Esophagus squamous epithelium (tissue), 5 donors: ENCODE data around the gene TOP2B. TPM values are rescaled to one million over a fixed set of nuclear protein-coding genes. Genes with fewer than 3 reads are reported as not detected.

Experiments
- DNase-seq: peaks from one replicate; lab custom pipeline; 2025; lab: John Stamatoyannopoulos, UW
- H3K27ac ChIP-seq, 4 donors: fragments of 200-600 bp; sonication (generic); one replicate each; pipeline ENCODE4 v1.5.1; 2016 to 2019; ENCODE audit warnings: mild to moderate bottlenecking in 1 of 4
- H3K27me3 ChIP-seq, 4 donors: fragments of 200-600 bp; sonication (generic); 1 replicate in 3 of 4; 2 replicates in 1 of 4; pipeline versions ENCODE4 v1.5.1 to v1.6.0; 2017 to 2021; ENCODE audit warnings: antibody characterized with exemption in 1 of 4
- H3K36me3 ChIP-seq, 3 donors: fragments of 200-600 bp; sonication (generic); one replicate each; pipeline ENCODE4 v1.5.1; 2016 to 2019
- H3K4me1 ChIP-seq, 3 donors: fragments of 200-600 bp; sonication (generic); one replicate each; pipeline ENCODE4 v1.5.1; 2017 to 2019
- H3K4me3 ChIP-seq, 4 donors: fragments of 200-600 bp; sonication (generic); 1 replicate in 3 of 4; 2 replicates in 1 of 4; pipeline ENCODE4 v1.5.1; 2016 to 2019; ENCODE audit warnings: mild to moderate bottlenecking in 2 of 4, moderate library complexity in 1 of 4
- H3K9me3 ChIP-seq, 3 donors: fragments of 200-600 bp; sonication (generic); one replicate each; pipeline ENCODE4 v1.5.1; 2016 to 2019
- POLR2A ChIP-seq, 4 donors: fragments of 450-650 bp; IDR thresholded peaks; one replicate each; pipeline ENCODE4 v1.6.1; 2017; ENCODE audit warnings: antibody characterized with exemption in 4 of 4, mild to moderate bottlenecking in 4 of 4, moderate library complexity in 3 of 4
- WGBS, 2 donors: methylation state at CpG; one replicate each; pipeline ENCODE4 v1.1.5; 2018; 5-methylcytosine and 5-hydroxymethylcytosine counted together
- intact Hi-C: fragments of 100-400 bp; cut with DNase I; formaldehyde crosslinking; loops from one replicate; pipeline ENCODE4 v1.15.0; 2022
- total RNA-seq, 4 donors: library from RNA; depleted of rRNA; stranded (reverse); fragments of >200 nt; gene quantifications; one replicate each; pipeline ENCODE4 v1.1.0, GENCODE V29; 2016
- TF ChIP-seq, protein P1 (sequence below), 6 experiments: fragments of 450-650 bp in 4 of 6; fragments of 200-600 bp in 2 of 6; sonication (generic) in 2 of 6; IDR thresholded peaks; one replicate each; pipeline ENCODE4 v1.5.1; 2016 to 2019; ENCODE audit warnings: antibody characterized with exemption in 6 of 6, mild to moderate bottlenecking in 4 of 6, moderate library complexity in 4 of 6
- donor health status: DM: yes; HTN: yes; CAD: no.

The TOP2B gene
- total RNA-seq, 4 donors from 2014 or later = 47.6 to 89.8 (median 67.4) TPM

DNA sequence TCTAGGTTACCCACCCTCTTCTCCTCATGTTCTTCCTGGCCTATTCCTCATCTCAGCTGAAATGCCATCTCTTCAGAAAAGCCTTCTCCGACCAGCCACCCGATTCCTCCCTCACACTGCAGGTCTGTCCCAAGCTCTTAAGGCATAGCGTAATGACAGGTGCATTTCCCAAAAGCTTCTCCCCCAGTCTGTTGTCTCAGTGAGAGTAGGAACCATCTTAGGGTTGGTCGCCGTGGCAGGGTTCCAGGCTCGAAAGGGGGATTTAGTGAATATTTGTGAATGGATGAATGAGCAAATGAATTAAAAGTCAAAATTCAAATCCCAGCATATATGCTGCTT is 78.6 kb downstream of the TOP2B start:
- no peaks in the 10 kb centered on the region for H3K27me3 ChIP-seq
- no peak for DNase-seq
- TF ChIP-seq, protein P1, sequence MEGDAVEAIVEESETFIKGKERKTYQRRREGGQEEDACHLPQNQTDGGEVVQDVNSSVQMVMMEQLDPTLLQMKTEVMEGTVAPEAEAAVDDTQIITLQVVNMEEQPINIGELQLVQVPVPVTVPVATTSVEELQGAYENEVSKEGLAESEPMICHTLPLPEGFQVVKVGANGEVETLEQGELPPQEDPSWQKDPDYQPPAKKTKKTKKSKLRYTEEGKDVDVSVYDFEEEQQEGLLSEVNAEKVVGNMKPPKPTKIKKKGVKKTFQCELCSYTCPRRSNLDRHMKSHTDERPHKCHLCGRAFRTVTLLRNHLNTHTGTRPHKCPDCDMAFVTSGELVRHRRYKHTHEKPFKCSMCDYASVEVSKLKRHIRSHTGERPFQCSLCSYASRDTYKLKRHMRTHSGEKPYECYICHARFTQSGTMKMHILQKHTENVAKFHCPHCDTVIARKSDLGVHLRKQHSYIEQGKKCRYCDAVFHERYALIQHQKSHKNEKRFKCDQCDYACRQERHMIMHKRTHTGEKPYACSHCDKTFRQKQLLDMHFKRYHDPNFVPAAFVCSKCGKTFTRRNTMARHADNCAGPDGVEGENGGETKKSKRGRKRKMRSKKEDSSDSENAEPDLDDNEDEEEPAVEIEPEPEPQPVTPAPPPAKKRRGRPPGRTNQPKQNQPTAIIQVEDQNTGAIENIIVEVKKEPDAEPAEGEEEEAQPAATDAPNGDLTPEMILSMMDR (IDR thresholded peaks at IDR 0.05) = no peak
- TF ChIP-seq POLR2A (IDR thresholded peaks at IDR 0.05) = no peak
- intact Hi-C loops = no loop called here
- peaks cover 0 to 12% (median 0%) of the 10 kb centered on the region in 3 donors for H3K4me1 ChIP-seq
- H3K36me3 ChIP-seq = peaks cover 0 to 32% (median 0%) of the 10 kb centered on the region in 3 donors
- H3K9me3 ChIP-seq = no peaks in the 10 kb centered on the region
- 91 to 94% methylated on average over 6 of the region's 6 CpGs for WGBS, 2 donors
- H3K27ac ChIP-seq = no peak overlapping the region
- H3K4me3 ChIP-seq = no peak overlapping the region

DNA sequence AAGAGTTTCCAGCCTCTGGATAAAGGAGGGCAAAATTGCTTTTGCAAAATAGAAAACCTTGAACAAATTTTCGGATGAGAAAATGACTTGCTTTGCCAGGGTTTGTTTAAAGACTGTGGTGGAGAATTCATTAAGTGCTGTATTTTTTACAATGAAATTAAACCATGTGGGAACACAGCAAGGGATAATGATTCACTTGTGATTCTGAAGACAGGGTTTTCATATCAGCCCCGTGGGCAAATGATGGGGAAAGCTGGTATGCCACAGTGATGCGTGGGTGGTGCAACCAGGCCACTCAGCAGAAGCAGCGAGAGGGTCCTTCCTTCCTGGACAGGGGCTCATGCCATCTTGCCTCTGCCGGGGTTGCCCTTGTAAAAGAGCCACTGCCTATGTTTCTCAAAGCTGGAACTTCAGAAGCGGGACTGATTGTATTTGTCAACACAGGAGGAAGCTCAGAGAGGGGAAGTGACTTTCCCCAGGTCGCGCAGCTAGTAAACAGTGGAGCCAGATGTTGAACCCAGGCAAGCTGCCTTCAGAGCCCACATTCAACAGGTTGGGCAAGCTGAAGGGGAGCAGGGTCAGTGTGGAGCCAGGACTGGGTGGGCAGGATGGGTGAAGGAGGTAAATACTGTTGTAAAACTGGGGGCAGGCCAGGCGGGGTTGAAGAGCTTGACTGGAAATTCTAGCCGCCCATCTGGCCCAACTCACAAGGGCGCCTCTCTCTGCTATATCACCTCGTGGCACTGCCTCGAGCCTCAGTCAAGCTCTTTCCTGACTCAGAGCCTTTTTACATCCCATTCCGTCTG is 79.1 kb downstream of the TOP2B start:
- DNase-seq = no peak
- no peak overlapping the region for H3K4me3 ChIP-seq
- H3K9me3 ChIP-seq = no peaks in the 10 kb centered on the region
- TF ChIP-seq POLR2A (IDR thresholded peaks at IDR 0.05) = no peak
- TF ChIP-seq, protein P1 (IDR thresholded peaks at IDR 0.05) = no peak
- no peak overlapping the region for H3K27ac ChIP-seq
- 78 to 80% methylated on average over 14 of the region's 14 CpGs for WGBS, 2 donors
- peaks cover 0 to 37% (median 0%) of the 10 kb centered on the region in 3 donors for H3K36me3 ChIP-seq
- intact Hi-C loops = no loop called here
- H3K27me3 ChIP-seq = no peaks in the 10 kb centered on the region
- H3K4me1 ChIP-seq = peaks cover 0 to 12% (median 0%) of the 10 kb centered on the region in 3 donors

DNA sequence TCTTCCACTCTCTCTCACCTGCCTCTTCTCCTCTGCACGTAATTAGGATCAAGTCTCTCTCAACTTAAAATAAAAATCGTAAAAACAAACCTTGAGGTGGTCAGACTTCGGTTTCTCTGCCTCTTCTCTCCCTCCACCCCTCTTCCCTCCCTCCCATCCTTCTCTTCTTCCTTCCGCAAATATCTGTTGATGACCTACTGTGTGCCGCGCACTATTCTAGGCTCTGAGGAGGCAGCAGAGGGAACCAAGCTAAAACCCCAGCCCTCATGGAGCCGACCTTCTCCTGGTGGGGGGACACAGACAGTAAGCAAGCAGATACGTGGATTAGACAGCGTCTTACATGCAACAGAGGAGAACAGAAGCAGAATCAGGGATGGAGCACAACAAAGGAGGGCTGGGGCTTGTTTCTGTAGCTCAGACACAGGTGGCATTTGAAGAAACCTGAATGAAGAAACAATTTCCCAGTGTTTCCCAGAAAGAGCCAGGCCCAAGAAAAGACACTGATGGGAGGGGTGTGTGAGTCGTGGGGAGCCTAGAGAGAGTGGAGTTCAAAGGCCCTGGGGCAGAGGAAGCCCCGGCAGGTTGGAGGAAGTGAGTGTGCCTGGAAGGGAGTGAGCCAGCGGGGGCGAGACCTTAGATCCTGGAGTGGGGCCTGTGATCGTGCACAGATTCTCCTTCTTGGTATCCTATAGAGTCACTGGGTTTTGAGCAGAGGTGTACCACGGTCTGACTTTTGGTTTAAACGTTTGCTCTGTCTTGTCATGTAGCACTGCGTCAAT is 80.5 kb downstream of the TOP2B start:
- no peaks in the 10 kb centered on the region for H3K27me3 ChIP-seq
- no peaks in the 10 kb centered on the region for H3K9me3 ChIP-seq
- peaks cover 0 to 3% (median 0%) of the 10 kb centered on the region in 3 donors for H3K4me1 ChIP-seq
- H3K36me3 ChIP-seq = peaks cover 0 to 44% (median 0%) of the 10 kb centered on the region in 3 donors
- no peak overlapping the region for H3K4me3 ChIP-seq
- no peak overlapping the region for H3K27ac ChIP-seq
- intact Hi-C loops = no loop called here
- DNase-seq = no peak
- WGBS, 2 donors = 79 to 81% methylated on average over 15 to 17 of the region's 17 CpGs
- TF ChIP-seq, protein P1 (IDR thresholded peaks at IDR 0.05) = no peak
- no peak for TF ChIP-seq POLR2A (IDR thresholded peaks at IDR 0.05)

DNA sequence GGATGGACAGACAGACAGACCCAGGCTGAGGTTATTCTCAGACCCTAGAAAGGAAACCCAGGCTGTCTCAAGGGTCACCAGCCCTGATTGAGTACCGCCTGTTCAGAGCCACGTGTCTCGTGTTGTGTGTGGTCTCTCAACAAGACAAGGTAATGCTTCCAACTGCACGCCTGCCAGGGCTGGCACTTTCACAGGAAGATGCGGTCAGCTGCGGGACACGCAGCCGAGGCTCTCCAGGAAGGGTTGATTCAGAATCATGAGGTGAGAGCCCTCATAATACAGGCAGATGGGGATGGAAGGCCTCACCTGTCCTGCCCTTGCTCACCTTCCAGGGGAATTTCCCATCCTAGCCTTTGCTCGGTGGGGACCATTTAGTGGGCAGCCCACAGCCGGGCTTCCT is 81.4 kb downstream of the TOP2B start:
- Histone ChIP-seq H3K36me3 (peaks cover 0 to 44% (median 0%) of the 10 kb centered on the region in 3 donors), H3K9me3 (no peaks in the 10 kb centered on the region), H3K27ac (no peak overlapping the region), H3K4me1 (no peaks in the 10 kb centered on the region), H3K27me3 (no peaks in the 10 kb centered on the region), H3K4me3 (no peak overlapping the region)
- no peak for TF ChIP-seq POLR2A (IDR thresholded peaks at IDR 0.05)
- TF ChIP-seq, protein P1 (IDR thresholded peaks at IDR 0.05) = no peak
- intact Hi-C loops = no loop called here
- WGBS, 2 donors = 86 to 93% methylated on average over 5 to 10 of the region's 10 CpGs
- no peak for DNase-seq

DNA sequence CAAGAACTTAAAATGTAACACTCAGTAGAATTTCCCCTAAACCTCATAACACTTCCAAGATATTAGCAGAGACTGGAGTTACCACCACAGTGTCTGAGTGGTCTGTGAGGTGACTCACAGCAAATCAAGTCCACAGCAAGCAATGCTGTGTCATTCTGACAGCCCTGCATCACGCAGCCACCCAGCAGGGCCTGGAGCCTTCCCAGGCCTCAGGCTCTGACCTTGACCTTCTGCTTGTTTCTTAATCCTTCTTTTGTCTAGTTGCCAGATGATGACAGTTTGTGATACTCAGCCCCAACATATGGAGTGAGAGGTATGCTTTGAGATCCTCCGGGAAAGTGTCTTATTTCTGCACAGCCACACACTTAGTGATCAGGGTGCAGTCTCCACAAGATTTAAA is 82.5 kb downstream of the TOP2B start:
- H3K9me3 ChIP-seq = no peaks in the 10 kb centered on the region
- TF ChIP-seq, protein P1 (IDR thresholded peaks at IDR 0.05) = no peak
- no peak for TF ChIP-seq POLR2A (IDR thresholded peaks at IDR 0.05)
- no peak for DNase-seq
- H3K27ac ChIP-seq = no peak overlapping the region
- peaks cover 0 to 52% (median 0%) of the 10 kb centered on the region in 3 donors for H3K36me3 ChIP-seq
- intact Hi-C loops = no loop called here
- no peak overlapping the region for H3K4me3 ChIP-seq
- WGBS, 2 donors = 64 to 83% methylated on average over 2 of the region's 2 CpGs
- H3K27me3 ChIP-seq = no peaks in the 10 kb centered on the region
- H3K4me1 ChIP-seq = no peaks in the 10 kb centered on the region
